Measurements from ENCODE around the gene SMIM24. TPM values are rescaled to one million over a fixed set of nuclear protein-coding genes. Genes with fewer than 3 reads are reported as not detected.
A peak's percentile ranks its signal among the peaks of the same experiment; 100 is the strongest.

Gene SMIM24
- total and polyA plus RNA-seq, 9 of the 15 experiments (the other 6 are each of a cell fraction or from before 2014, with no cell fraction given): 0.45 to 12.3 (median 1.4) TPM; not detected in 1

- no peak for TF ChIP-seq ZKSCAN8 (CRISPR knock-in tag; IDR thresholded peaks at IDR 0.05)
- TF ChIP-seq STAT5A (IDR thresholded peaks at IDR 0.05; ENCODE audit: borderline replicate concordance, low read length): no peak
- peak; percentile 94 for TF ChIP-seq ETV1 (tag; conservative IDR thresholded peaks at IDR 0.05; ENCODE audit: low read depth)
- TF ChIP-seq ATF4 (CRISPR knock-in tag; IDR thresholded peaks at IDR 0.05): no peak
- TF ChIP-seq STAT6 (CRISPR knock-in tag; IDR thresholded peaks at IDR 0.05): peak; percentile 92; the same call in 1 of the 2 replicates
- no peak for TF ChIP-seq TCFL5 (CRISPR knock-in tag; conservative IDR thresholded peaks at IDR 0.05)
- no peak for TF ChIP-seq CC2D1A (IDR thresholded peaks at IDR 0.05)
- 0 out of 2 replicates have a peak, but pooled peaks have one; percentile 14 for TF ChIP-seq FOXK1 (CRISPR knock-in tag; IDR thresholded peaks at IDR 0.05; ENCODE audit: borderline replicate concordance)
- no peak for TF ChIP-seq TFAM (CRISPR knock-in tag; conservative IDR thresholded peaks at IDR 0.05)
- peak; percentile 37; the same call in 1 of the 2 replicates for TF ChIP-seq POLR2AphosphoS5 (IDR thresholded peaks at IDR 0.05; ENCODE audit: control insufficient read depth, insufficient read depth, low read depth, low read length)
- peak; percentile 59; the same call in 1 of the 2 replicates for TF ChIP-seq ZNF511 (CRISPR knock-in tag; IDR thresholded peaks at IDR 0.05)
- peak; percentile 85 for TF ChIP-seq RBM22 (IDR thresholded peaks at IDR 0.05; ENCODE audit: low read depth, low read length, poor library complexity, severe bottlenecking)
- TF ChIP-seq RBM14 (IDR thresholded peaks at IDR 0.05; ENCODE audit: borderline replicate concordance, insufficient read depth, low read depth, low read length): no peak
- TF ChIP-seq COPS2 (conservative IDR thresholded peaks at IDR 0.05): no peak
- TF ChIP-seq PHTF2 (CRISPR knock-in tag; IDR thresholded peaks at IDR 0.05): no peak
- no peak for TF ChIP-seq MEF2D (tag; conservative IDR thresholded peaks at IDR 0.05; ENCODE audit: low read depth)
- TF ChIP-seq ZNF699 (CRISPR knock-in tag; IDR thresholded peaks at IDR 0.05; ENCODE audit: insufficient replicate concordance): no peak
- 0 out of 2 replicates have a peak, but pooled peaks have one; percentile 43 for TF ChIP-seq ZBTB17 (CRISPR knock-in tag; IDR thresholded peaks at IDR 0.05)
- no peak for TF ChIP-seq PATZ1 (CRISPR knock-in tag; IDR thresholded peaks at IDR 0.05; ENCODE audit: borderline replicate concordance)
- TF ChIP-seq ZNF324 (CRISPR knock-in tag; IDR thresholded peaks at IDR 0.05): no peak
Observed at GRCh38 chr19:3505598-3506383, 25.5 kb upstream of the SMIM24 start, which contains the start of gene FZR1 (continued).
